GM08714 (cell line): ENCODE results near the gene FOXP2.
"Not testable (repeated sequence)": the region's sequence is repeated elsewhere in the genome, so short reads cannot be mapped to it uniquely, and the experiment has no call there.

Source experiments
- H3K4me3 ChIP-seq: fragments of 200-500 bp; sonication (Bioruptor generic); 2 replicates; pipeline ENCODE4 v1.5.1; 2014; ENCODE audit warnings: mild to moderate bottlenecking, low read length, inconsistent platforms
- ZNF274 ChIP-seq: IDR thresholded peaks from 2 replicates; pipeline ENCODE4 v1.6.1; 2012; ENCODE audit warnings: mild to moderate bottlenecking, low read depth, low read length

The FOXP2 gene

GRCh38 chr7:114444196-114444595 lies 29.6 kb downstream of the FOXP2 start:
- no peak for TF ChIP-seq ZNF274
- no peak overlapping the region for H3K4me3 ChIP-seq

DNA sequence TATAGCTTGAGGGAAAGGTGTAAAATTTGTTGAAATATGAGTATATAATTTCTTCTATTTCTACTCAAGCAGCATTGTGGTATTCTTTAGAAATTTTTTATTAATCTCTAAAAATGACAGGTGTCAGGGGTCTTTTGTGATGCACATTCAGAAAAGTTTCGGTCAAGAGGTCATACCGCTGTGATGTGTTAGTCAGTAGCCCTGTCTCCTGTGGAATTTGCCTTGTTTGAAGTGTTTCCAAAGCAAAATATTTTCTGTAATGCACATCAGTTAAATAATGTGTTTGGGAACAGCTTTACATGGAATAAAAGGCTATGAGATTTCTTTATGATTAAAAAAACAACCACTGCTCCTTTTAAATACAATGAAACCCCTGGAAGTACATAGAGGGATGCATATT lies 35.8 kb downstream of the FOXP2 start:
- no peak for TF ChIP-seq ZNF274
- no peak overlapping the region for H3K4me3 ChIP-seq

- TF ChIP-seq ZNF274: no peak
- no peak overlapping the region for H3K4me3 ChIP-seq
Observed at GRCh38 chr7:114459574-114459973, 45.0 kb downstream of the FOXP2 start.

- H3K4me3 ChIP-seq: no peak overlapping the region
- TF ChIP-seq ZNF274: no peak
Observed at GRCh38 chr7:114460021-114460420, 45.4 kb downstream of the FOXP2 start.

GRCh38 chr7:114466917-114467316 lies 52.3 kb downstream of the FOXP2 start:
- no peak for TF ChIP-seq ZNF274
- H3K4me3 ChIP-seq: no peak overlapping the region

DNA sequence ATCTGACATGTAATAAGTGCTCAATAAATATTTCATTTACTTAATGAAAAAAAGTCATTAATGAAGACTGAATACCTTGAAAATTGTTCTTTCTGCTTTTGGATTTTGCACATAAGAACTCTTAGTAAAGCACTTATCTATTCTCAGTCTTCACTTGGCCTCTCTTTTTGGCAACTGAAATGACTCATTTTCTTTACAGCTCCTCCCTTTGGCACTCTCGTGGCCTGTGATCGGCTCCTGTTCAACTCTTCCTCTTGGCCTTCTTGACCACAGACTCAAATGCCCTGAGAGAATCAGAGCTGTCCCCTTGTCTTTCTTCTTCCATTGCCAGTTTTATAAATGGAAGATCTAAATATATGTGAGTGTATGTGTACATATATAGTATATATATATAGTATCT lies 54.2 kb downstream of the FOXP2 start:
- H3K4me3 ChIP-seq: no peak overlapping the region
- no peak for TF ChIP-seq ZNF274

GRCh38 chr7:114472896-114473512 lies 58.4 kb downstream of the FOXP2 start:
- no peak overlapping the region for H3K4me3 ChIP-seq
- TF ChIP-seq ZNF274: no peak

- H3K4me3 ChIP-seq: no peak overlapping the region
- TF ChIP-seq ZNF274: no peak
Observed at GRCh38 chr7:114478384-114478783, 63.8 kb downstream of the FOXP2 start.

DNA sequence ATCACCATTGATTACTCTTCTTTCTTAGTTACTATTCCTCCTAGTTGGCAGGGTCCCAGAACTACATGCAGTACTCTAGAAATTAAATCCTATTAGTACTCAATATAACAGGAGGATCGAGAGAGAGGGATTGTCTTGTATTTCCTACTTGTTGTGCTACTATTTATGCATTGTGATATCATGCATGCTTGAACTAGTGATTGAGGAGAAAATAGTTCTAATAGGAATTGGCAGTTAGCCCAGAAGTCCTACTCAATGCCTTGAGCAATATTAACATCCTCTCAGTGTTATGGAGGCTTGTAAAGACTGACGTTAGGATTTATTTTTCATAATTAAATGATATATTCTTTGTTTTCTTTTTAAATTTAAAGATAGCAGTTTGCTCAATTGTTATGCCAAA lies 67.4 kb downstream of the FOXP2 start:
- TF ChIP-seq ZNF274: no peak
- no peak overlapping the region for H3K4me3 ChIP-seq

- H3K4me3 ChIP-seq: no peak overlapping the region
- TF ChIP-seq ZNF274: no peak
Observed at GRCh38 chr7:114484226-114484625, 69.6 kb downstream of the FOXP2 start.

DNA sequence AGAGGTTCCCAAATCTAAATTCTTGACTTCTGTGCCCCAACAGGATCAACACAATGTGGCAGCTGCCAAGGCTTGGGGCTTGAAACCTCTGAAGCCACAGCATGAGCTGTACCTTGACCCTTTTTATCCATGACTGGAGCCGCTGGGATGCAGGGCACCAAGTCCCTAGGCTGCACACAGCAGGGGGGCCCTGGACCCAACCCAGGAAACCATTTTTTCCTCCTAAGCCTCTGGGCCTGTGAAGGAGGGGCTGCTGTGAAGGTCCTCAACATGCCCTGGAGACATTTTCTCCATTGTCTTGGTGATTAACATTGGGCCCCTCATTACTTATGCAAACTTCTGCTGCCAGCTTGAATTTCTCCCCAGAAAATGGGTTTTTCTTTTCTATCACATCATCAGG lies 72.6 kb downstream of the FOXP2 start:
- no peak overlapping the region for H3K4me3 ChIP-seq
- no peak for TF ChIP-seq ZNF274

- TF ChIP-seq ZNF274: no peak
- H3K4me3 ChIP-seq: no peak overlapping the region
Observed at GRCh38 chr7:114488696-114489095, 74.1 kb downstream of the FOXP2 start.

DNA sequence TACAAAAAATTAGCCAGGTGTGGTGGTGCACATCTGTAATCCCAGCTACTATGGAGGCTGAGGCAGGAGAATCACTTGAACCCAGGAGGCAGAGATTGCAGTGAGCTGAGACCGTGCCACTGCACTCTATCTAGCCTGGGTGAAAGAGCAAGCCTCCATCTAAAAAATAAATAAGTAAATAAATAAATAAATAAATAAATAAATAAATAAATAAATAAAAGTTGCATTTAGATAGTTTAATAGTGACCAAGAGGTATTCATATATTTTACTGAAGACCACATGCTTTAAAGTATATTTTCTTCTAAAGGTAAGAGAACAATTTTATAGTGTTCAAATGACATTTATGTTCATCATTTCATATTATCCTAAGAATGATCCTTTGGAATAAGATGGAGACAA lies 82.9 kb downstream of the FOXP2 start:
- not testable (repeated sequence) for H3K4me3 ChIP-seq

- no peak for TF ChIP-seq ZNF274
- no peak overlapping the region for H3K4me3 ChIP-seq
Observed at GRCh38 chr7:114502454-114503254, 88.0 kb downstream of the FOXP2 start.

GRCh38 chr7:114504586-114504985 lies 90.0 kb downstream of the FOXP2 start:
- TF ChIP-seq ZNF274: no peak
- H3K4me3 ChIP-seq: no peak overlapping the region
